Activated naive CD4-positive, alpha-beta T cell treated with anti-CD3 and anti-CD28 coated beads, Interleukin-2, amount 50 U/mL, for 24 hours (primary cell): ENCODE data around the gene MBD3L2.
A peak's percentile ranks its signal among the peaks of the same experiment; 100 is the strongest.
"Not testable (repeated sequence)": the region's sequence is repeated elsewhere in the genome, so short reads cannot be mapped to it uniquely, and the experiment has no call there.

Experiments
- H3K27ac Mint-ChIP-seq: one replicate; pipeline ENCODE4 v1.8.0; 2021; ENCODE audit warnings: mild to moderate bottlenecking, mixed read lengths
- H3K27me3 Mint-ChIP-seq: one replicate; pipeline ENCODE4 v1.8.0; 2021; ENCODE audit warnings: mixed read lengths
- H3K36me3 Mint-ChIP-seq: one replicate; pipeline ENCODE4 v1.8.0; 2021; ENCODE audit warnings: mixed read lengths
- H3K4me1 Mint-ChIP-seq: one replicate; pipeline ENCODE4 v1.8.0; 2021; ENCODE audit warnings: mixed read lengths
- H3K4me3 Mint-ChIP-seq: one replicate; pipeline ENCODE4 v1.8.0; 2021; ENCODE audit warnings: mild to moderate bottlenecking, mixed read lengths
- H3K9me3 Mint-ChIP-seq: one replicate; pipeline ENCODE4 v1.8.0; 2021; ENCODE audit warnings: mixed read lengths

MBD3L2 gene

GRCh38 chr19:7052896-7053295 is 3.8 kb downstream of the MBD3L2 start:
- not testable (repeated sequence) for H3K27me3 Mint-ChIP-seq, H3K9me3 Mint-ChIP-seq, H3K36me3 Mint-ChIP-seq, H3K4me1 Mint-ChIP-seq, H3K27ac Mint-ChIP-seq, H3K4me3 Mint-ChIP-seq

GRCh38 chr19:7054635-7055368 is 5.7 kb downstream of the MBD3L2 start:
- H3K4me3 Mint-ChIP-seq, H3K36me3 Mint-ChIP-seq, H3K27ac Mint-ChIP-seq, H3K9me3 Mint-ChIP-seq, H3K4me1 Mint-ChIP-seq, H3K27me3 Mint-ChIP-seq: not testable (repeated sequence)

GRCh38 chr19:7055679-7056078 is 6.6 kb downstream of the MBD3L2 start:
- not testable (repeated sequence) for H3K27me3 Mint-ChIP-seq, H3K4me1 Mint-ChIP-seq, H3K4me3 Mint-ChIP-seq, H3K36me3 Mint-ChIP-seq, H3K27ac Mint-ChIP-seq, H3K9me3 Mint-ChIP-seq

- H3K4me1 Mint-ChIP-seq, H3K4me3 Mint-ChIP-seq, H3K36me3 Mint-ChIP-seq, H3K27ac Mint-ChIP-seq, H3K9me3 Mint-ChIP-seq, H3K27me3 Mint-ChIP-seq: not testable (repeated sequence)
Observed at GRCh38 chr19:7056371-7056770, 7.2 kb downstream of the MBD3L2 start.

GRCh38 chr19:7058576-7058975 is 9.5 kb downstream of the MBD3L2 start, which contains the start of gene MBD3L3:
MBD3L3 (minus strand) TSS chr19:7058676; CDS start chr19:7058605, 71 bp downstream.
- not testable (repeated sequence) for H3K27ac Mint-ChIP-seq, H3K27me3 Mint-ChIP-seq, H3K36me3 Mint-ChIP-seq, H3K4me1 Mint-ChIP-seq, H3K9me3 Mint-ChIP-seq, H3K4me3 Mint-ChIP-seq

DNA sequence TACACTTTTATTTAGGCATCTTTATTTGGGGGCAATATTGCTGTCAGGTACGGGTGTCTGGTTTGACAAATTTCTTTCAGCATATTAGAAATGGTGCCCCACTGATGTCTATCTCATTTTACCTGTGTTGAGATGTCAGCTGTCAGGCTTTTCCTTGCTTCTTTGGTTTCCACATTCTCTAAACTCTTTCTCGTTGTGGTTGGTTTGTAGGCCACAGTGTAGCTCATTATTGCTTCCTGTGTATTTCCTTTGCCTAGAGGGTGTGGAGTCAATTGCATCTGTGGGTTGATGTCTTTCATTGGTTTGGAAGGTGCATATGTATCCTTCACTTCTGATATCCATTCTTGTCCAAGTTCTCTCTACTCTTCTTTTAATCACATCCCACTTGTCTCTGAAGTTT is 10.9 kb downstream of the MBD3L2 start:
- H3K4me1 Mint-ChIP-seq, H3K4me3 Mint-ChIP-seq, H3K27ac Mint-ChIP-seq, H3K27me3 Mint-ChIP-seq, H3K36me3 Mint-ChIP-seq, H3K9me3 Mint-ChIP-seq: not testable (repeated sequence)

DNA sequence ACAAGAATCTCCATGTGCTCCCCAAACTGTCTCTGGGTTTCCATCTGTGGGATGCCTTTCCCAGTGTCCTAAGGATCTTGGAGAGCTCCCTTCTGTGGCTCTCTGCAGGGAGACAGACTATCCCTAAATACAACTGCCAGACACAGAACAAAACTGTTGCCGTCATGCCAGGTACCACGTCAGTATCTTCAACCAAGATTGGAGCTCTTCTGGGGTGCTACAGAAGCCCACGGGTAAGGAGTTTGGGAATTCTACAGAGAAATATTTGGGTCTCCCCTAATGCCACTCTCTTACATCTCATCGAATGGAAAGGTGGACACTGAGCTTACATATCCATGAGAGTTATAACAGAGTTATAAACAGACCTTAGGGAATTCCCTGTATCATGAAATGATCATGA is 14.2 kb downstream of the MBD3L2 start:
- Mint-ChIP-seq H3K4me1 (no peaks in the 10 kb centered on the region), H3K9me3 (no peaks in the 10 kb centered on the region), H3K4me3 (no peak overlapping the region), H3K27me3 (no peaks in the 10 kb centered on the region), H3K27ac (no peak overlapping the region), H3K36me3 (no peaks in the 10 kb centered on the region)

DNA sequence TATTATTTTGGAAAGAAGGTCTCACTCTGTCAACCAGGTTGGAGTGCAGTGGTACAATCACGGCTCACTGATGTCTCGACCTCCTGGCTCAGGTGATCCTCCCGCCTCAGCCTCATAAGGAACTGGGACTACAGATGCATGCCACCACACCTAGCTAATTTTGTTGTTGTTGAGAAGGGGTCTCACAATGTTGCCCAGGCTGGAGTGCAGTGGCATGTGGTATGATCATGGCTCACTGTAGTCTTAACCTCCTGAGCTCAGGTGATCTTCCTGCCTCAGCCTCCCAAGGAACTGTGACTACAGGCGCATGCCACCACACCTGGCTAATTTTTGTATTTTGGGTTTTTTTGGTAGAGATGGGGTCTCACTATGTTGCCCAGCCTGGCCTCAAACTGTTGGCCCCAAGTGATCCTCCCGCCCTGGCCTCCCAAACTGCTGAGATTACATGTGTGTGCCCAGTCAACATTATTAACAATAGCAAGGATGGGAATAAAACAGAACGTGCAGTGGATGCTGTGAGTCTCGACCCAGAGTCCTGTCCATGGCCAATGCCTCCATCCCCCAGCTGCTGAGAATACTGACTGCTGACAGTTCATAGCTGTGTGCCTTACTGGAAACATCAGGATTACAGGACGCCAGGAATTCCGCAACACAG is 14.8 kb downstream of the MBD3L2 start:
- H3K9me3 Mint-ChIP-seq, result no peaks in the 10 kb centered on the region
- H3K4me1 Mint-ChIP-seq, result peaks cover 2% of the 10 kb centered on the region
- H3K27ac Mint-ChIP-seq, result no peak overlapping the region
- H3K27me3 Mint-ChIP-seq, result no peaks in the 10 kb centered on the region
- no peak overlapping the region for H3K4me3 Mint-ChIP-seq
- H3K36me3 Mint-ChIP-seq, result no peaks in the 10 kb centered on the region

DNA sequence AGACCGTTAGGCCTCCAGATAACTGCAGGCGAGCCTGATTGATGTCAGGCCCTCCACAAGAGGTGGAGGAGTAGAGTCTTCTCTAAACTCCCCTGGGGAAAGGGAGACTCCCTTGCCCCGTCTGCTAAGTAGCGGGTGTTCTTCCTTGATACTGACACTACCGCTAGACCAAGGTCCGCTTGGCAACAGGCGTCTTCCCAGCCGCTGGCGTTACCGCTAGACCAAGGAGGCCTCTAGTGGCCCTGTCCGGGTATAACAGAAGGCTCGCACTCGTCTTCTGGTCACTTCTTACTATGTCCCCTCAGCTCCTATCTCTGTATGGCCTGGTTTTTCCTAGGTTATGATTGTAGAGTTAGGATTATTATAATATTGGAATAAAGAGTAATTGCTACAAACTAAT is 18.0 kb downstream of the MBD3L2 start:
- not testable (repeated sequence) for H3K9me3 Mint-ChIP-seq, H3K27ac Mint-ChIP-seq, H3K4me3 Mint-ChIP-seq, H3K27me3 Mint-ChIP-seq, H3K36me3 Mint-ChIP-seq
- H3K4me1 Mint-ChIP-seq, result peaks cover 13% of the 10 kb centered on the region

GRCh38 chr19:7067716-7068115 is 18.6 kb downstream of the MBD3L2 start:
- Mint-ChIP-seq H3K4me3 (peak overlapping the region; percentile 7), H3K27me3 (no peaks in the 10 kb centered on the region)

DNA sequence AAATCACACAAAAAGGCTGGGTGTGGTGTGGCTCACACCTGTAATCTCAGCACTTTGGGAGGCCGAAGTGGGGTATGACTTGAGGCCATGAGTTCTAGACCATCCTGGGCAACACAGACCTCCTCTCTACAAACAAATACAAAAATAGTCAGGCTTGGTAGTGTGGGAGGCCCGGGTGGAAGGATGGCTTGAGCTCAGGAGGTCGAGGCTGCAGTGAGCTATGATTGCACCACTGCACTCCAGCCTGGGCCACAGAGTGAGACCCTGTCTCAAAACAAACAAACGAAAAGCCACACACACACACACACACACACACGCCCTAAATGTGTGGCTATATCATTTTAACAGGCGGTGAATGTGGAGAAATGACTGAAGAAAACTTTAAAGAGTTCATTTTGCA is 19.5 kb downstream of the MBD3L2 start:
- Mint-ChIP-seq H3K27ac (peak overlapping the region; percentile 98), H3K9me3 (no peaks in the 10 kb centered on the region), H3K4me1 (peaks cover 19% of the 10 kb centered on the region), H3K4me3 (peak overlapping the region; percentile 98), H3K27me3 (no peaks in the 10 kb centered on the region), H3K36me3 (peaks cover 13% of the 10 kb centered on the region)

More at GRCh38 chr19:7067716-7068115, 18.6 kb downstream of the MBD3L2 start:
- Mint-ChIP-seq H3K36me3 (peaks cover 12% of the 10 kb centered on the region), H3K4me1 (peaks cover 19% of the 10 kb centered on the region), H3K9me3 (no peaks in the 10 kb centered on the region), H3K27ac (no peak overlapping the region)

DNA sequence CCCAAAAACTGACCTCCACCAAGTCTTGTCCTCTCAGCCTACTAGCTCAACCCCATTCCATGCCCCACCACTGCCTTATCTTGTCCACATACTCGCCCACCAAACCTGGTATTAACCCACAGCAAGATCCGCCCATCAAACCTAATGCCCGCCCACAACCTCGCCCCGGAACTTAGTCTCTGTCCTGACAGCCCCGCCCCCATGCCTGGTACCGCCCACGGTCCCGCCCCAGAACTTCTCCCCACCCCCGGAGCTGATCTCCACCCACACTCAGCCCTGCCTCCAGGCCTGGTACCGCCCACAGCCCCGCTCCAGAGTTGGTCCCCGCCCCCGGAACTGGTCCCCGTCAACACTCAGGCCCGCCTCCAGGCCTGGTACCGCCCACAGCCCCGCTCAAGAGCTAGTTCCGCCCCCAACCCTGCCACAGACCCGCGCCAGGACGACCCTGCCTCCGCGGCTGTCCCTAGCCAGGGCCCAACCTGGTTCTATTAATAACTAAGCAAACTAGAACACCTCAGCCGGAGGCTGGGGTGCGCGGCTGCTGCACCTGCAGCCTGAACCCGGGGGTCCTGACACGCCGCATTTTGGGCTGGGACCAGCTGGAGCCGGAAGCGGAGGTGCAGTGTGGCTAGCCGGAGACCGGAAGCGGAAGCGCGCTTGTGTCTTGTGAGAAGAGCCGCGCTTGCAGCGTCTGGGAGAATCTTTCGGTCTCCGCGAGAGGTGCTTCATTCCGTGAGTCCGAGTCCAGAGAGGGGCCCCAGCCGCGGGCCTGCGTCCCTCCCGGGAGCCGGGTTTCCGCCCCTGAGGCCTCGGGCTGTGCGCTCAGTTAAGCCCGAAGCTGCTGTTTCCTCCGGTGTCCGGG is 20.2 kb downstream of the MBD3L2 start, which contains the start of gene ZNF557:
Gene ZNF557, plus strand, starts transcription at position 662 of the 862 bp plus-strand sequence. CDS start 5,372 bp downstream, outside the sequence.
- Mint-ChIP-seq H3K36me3 (peaks cover 16% of the 10 kb centered on the region), H3K4me1 (peaks cover 21% of the 10 kb centered on the region), H3K4me3 (peak within 1 kb of the TSS; percentile 98), H3K27me3 (no peaks in the 10 kb centered on the region), H3K27ac (peak within 1 kb of the TSS; percentile 98), H3K9me3 (no peaks in the 10 kb centered on the region)

GRCh38 chr19:7069904-7070226 is 20.7 kb downstream of the MBD3L2 start:
- Mint-ChIP-seq H3K27ac (peak overlapping the region; percentile 98), H3K9me3 (no peaks in the 10 kb centered on the region), H3K27me3 (no peaks in the 10 kb centered on the region), H3K4me3 (peak overlapping the region; percentile 98), H3K4me1 (peaks cover 23% of the 10 kb centered on the region), H3K36me3 (peaks cover 19% of the 10 kb centered on the region)

DNA sequence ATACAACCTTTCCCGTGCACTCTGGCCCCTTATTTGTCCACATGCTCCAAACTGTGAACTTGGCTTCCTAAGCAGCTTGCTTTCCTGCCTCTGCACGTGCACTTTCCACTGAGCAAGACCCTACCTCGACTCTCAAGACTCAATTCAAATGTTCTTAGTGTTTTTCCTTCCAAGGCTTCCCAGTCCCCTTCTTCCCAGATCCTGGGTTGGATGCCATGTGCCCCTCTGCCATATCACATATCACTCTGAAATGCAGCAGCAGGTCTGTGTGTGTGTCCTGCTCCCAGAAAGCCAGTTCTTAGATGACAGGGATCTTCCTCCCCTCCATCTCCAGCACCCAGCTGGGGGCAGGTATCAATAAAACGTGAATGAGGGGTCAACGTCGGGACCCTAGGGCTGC is 23.4 kb downstream of the MBD3L2 start:
- peaks cover 40% of the 10 kb centered on the region for H3K36me3 Mint-ChIP-seq
- H3K27me3 Mint-ChIP-seq, result no peaks in the 10 kb centered on the region
- H3K4me1 Mint-ChIP-seq, result peaks cover 23% of the 10 kb centered on the region
- peak overlapping the region; percentile 47 for H3K27ac Mint-ChIP-seq
- peaks cover under 1% of the 10 kb centered on the region for H3K9me3 Mint-ChIP-seq
- H3K4me3 Mint-ChIP-seq, result peak overlapping the region; percentile 40

GRCh38 chr19:7074705-7075282 is 25.7 kb downstream of the MBD3L2 start:
- H3K4me3 Mint-ChIP-seq, result no peak overlapping the region

DNA sequence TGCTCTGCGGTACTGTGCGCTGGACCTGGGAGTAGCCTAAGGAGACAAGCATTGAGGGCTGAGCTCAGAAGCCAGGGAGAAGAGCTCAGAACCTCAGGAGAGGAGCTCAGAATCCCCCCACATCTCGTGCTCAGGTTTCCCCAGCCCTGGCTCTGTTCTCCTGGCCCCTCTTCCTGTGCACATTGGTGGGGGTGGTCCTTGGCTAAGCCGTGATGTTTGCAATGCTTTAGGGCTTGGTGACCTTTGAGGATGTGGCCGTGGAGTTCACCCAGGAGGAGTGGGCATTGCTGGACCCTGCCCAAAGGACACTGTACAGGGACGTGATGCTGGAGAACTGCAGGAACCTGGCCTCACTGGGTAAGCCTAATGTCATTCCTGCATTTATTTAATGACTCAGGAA is 27.0 kb downstream of the MBD3L2 start:
- Mint-ChIP-seq H3K4me1 (peaks cover 13% of the 10 kb centered on the region), H3K4me3 (no peak overlapping the region), H3K27me3 (no peaks in the 10 kb centered on the region), H3K27ac (no peak overlapping the region), H3K9me3 (peaks cover 14% of the 10 kb centered on the region), H3K36me3 (peaks cover 65% of the 10 kb centered on the region)

More at GRCh38 chr19:7074705-7075282, 25.7 kb downstream of the MBD3L2 start:
- Mint-ChIP-seq H3K27me3 (no peaks in the 10 kb centered on the region), H3K36me3 (peaks cover 60% of the 10 kb centered on the region), H3K27ac (no peak overlapping the region), H3K4me1 (peaks cover 18% of the 10 kb centered on the region), H3K9me3 (peaks cover 14% of the 10 kb centered on the region)
